ENCODE results near the gene PEX16.
"Not testable (repeated sequence)": the region's sequence is repeated elsewhere in the genome, so short reads cannot be mapped to it uniquely, and the experiment has no call there.

The PEX16 gene

GRCh38 chr11:45918331-45918941, 759 bp upstream of the PEX16 start:
- DNase-seq, result peak; percentile 52

GRCh38 chr11:45917286-45917622, 423 bp downstream of the PEX16 start:
- DNase-seq, result no peak

GRCh38 chr11:45915446-45915845, 2.2 kb downstream of the PEX16 start:
- no peak for DNase-seq

DNA sequence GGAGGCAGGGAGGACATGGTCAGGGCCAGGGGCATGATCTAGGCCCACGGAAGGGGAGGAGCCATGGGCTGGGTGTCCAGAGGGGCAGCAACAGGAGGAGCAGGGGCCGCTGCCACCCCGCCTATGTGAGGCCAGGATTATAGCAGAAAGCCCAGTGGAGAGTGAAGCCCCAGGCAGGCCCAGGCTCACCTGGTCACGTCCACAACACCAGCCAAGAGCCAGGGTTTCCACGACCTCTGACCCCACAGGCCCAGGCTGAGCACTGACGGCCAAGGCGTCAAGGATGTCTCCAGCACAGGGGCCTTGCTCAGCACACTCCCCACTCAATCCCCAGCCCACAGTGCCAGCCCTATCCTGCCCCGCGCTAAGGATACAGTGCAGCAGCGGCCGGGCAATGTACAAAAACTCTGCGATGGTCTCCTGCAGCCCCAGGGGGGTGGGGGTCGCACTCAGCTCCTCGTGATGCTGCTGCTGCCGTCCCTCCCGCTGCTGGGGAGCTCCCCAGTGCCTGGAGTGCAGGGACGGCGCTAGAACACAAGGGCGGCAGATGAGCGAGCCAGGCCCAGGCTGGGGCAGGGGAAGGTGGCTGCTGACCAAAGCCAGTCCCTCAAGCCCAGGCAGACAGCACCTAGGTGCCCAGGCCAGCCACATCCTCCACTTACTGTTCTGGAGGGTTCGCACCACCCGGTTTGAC, 3.6 kb downstream of the PEX16 start:
- no peak for DNase-seq

- DNase-seq, result no peak
These were observed 4.2 kb downstream of the PEX16 start for GRCh38 chr11:45913514-45913913.

DNA sequence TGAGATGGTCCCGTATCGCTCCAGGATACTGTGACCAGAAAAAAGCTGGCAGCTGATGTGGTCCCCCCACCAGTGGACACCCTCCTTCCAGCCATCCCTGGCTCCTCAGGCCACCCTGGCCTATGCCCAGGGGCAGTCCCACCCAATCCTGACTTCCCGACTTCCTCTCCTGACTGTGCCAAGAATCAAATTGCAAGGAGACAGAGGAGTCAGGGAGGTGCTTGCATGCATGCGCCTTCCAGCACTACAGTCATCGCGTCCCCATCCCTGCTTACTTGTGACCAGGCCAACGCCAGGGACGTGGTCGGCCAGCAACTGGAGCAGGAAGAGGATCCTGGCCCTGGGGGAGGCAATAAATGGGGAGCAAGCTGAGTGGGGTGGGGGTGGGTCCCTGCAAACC, 7.1 kb downstream of the PEX16 start:
- DNase-seq, result no peak

- no peak for DNase-seq
These were observed 7.8 kb downstream of the PEX16 start for GRCh38 chr11:45909594-45910475.

DNA sequence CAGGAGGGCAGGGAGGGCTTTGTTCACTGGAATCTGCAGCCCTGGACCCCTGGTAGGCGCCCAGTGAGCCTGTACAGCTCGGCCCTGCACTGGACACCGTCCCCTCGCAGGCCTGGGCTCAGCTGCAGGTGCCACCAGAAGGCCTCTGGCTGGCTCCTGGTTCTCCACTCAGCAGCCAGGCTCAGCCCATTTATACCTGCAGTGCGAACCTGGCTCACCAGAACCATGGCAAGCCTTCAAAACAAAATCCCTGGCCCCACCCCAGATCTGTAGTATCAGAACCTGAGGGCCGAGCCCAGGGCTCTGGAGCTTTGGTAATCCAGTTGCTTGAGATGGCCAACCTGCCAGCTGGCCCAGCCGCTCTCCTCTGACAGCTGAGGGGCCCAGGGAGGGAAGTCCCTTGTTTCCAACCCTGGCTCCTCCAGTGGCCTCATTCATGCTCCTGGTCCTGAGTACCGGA, 9.7 kb downstream of the PEX16 start:
- no peak for DNase-seq

- no peak for DNase-seq
These were observed 10.6 kb downstream of the PEX16 start, which contains the start of gene FREY1 for GRCh38 chr11:45906965-45907611. TSS of gene FREY1 (minus strand) at chr11:45907271. CDS start at chr11:45907245, 26 bp downstream.

- DNase-seq, result no peak
These were observed 11.5 kb downstream of the PEX16 start for GRCh38 chr11:45906096-45906682.

DNA sequence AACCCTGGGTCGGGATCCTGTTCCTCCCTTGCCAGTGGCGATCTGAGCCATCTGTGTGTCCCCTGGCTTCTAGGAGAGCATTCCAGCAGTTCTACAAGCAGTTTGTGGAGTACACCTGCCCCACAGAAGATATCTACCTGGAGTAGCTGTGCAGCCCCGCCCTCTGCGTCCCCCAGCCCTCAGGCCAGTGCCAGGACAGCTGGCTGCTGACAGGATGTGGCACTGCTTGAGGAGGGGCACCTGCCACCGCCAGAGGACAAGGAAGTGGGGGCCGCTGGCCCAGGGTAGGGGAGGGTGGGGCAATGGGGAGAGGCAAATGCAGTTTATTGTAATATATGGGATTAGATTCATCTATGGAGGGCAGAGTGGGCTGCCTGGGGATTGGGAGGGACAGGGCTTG, 12.1 kb downstream of the PEX16 start:
- not testable (repeated sequence) for DNase-seq

DNA sequence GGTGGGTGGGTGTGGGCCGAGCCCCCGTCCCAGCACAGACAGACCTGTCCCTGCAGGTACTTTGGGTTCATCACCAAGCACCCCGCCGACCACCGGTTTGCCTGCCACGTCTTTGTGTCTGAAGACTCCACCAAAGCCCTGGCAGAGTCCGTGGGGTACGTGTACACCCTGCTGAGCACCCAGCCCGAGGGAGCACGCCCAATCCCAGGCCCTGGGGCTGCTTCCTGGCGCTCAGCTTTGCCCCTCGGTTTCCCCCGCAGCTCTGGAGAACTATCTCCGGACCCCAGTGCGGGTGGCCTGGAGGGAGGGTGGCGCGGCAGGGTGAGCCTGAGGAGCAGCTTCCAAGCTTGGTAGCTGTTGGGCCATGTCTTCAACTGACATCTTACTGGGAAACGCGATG, 12.6 kb downstream of the PEX16 start:
- no peak for DNase-seq

DNA sequence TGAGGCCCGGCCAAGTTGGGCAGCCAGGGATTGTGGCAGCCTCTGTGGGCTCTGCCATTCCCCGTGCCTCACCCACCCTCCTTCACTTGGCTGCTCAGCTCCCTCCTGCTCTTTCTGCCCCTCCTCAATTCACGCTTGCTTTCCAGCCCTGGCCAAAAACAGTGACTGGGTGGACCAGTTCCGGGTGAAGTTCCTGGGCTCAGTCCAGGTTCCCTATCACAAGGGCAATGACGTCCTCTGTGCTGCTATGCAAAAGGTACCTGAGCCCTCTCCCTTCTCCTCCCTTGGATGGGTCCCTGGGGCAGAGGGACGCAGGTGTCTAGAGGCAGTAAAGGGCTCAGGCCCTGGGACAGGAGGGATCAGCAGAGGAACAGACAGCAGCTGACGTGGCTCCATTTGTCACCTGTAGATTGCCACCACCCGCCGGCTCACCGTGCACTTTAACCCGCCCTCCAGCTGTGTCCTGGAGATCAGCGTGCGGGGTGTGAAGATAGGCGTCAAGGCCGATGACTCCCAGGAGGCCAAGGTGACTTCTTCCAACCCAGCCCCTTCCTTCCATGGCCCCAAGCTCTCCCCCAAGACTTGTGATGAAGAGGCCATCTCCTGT, 13.3 kb downstream of the PEX16 start:
- DNase-seq, result no peak

- no peak for DNase-seq
These were observed 15.0 kb downstream of the PEX16 start for GRCh38 chr11:45902452-45903380.

GRCh38 chr11:45901626-45902025, 16.1 kb downstream of the PEX16 start:
- DNase-seq, result no peak

DNA sequence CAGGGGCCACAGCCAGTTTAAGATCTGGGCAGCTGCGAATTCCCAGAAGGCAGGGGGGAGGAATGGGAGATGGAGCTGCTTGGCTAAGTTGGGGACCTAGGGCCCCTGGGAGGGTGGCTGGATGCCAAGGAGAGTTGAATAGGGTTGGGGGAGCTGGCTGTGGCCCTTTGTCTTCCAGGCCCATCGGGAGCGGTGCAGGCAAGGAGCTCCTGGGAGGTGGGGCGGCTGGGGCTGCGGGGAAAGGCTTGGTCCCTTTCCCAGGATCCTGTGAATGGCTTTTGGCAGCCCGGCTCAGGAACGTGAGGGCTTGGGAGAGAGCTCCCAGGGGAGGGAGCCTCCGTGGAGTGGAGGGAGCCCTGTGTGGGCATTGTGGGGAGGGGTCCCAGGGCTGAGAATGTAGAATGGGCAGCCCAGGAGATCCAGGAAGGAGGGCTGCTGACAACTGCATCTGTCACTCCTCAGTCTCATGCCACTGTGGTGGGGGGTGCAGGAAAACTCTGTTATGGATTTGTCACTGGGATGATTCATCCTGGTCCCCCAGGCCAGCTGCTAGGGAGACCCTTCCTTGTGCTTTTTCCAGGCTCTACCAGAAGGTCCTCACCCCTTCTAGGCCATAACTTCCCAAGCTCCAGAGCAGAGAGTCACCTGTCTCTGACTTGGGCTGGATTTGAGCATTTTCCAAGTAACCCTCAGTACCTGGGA, 16.6 kb downstream of the PEX16 start:
- DNase-seq, result no peak

- DNase-seq, result not testable (repeated sequence)
These were observed 17.4 kb downstream of the PEX16 start for GRCh38 chr11:45900175-45900800.

DNA sequence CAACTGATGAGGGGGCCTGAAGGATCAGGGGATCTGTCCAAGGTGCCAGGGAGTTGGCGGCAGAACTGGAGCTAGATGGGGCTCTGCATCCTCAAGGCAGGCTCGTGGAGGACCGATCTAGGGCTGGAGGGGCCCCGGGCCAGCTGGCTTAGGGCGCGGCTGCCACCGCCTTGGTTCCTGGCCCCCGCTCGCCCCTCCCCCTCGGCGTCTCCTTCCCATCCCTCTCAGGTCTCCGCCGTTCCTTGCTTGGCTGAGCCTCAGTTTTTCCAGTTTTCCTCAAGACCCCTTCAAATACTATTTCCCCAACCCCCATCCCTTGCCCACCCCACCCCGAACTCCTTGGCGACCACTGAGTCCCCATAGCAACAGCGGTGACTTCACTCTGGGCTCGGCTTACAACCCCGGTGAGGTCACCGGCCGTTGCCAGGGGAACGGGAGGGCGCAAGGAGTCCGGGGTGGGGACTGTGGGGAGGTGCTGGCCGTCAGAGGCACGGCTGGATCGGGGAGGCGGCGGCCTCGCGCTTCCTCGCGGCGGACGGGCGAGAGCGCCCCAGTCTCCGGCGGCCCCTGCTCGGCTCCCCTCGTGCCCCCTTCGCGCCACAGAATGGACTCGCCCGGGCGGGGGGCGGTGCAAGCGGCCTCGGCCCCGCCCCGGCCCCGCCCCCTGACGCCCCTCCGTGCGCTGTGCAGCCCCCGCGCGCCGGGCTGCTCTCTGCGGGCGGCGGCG, 18.1 kb downstream of the PEX16 start:
- DNase-seq, result peak; percentile 41

DNA sequence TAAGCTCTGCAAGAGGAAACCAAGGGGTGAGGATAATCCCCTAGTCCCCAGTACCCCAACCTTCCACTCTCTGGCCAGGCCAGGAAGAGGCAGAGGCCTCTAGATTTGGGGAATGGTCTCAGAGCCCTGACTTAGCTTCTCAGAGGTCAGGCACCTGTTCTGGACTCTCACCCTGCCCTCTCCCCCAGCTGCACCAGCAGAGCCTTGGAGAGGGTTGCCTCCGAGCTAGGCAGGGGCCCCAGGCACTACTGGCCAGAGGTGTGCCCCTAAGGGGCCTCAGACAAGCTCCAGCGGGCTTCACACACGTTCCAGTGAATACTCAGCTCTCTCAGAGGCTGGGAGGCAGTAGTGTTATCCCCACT, 18.6 kb downstream of the PEX16 start:
- DNase-seq, result no peak
